WTC11 (cell line): Measurements from ENCODE around the gene DLG5. TPM values are rescaled to one million over a fixed set of nuclear protein-coding genes. Genes with fewer than 3 reads are reported as not detected.

Source experiments
- ATAC-seq: fragments of 200-7000 bp; cut with Tn5 transposase; 2 replicates; pipeline ENCODE4 v1.10.0; 2021; ENCODE audit warnings: mild to moderate bottlenecking, moderate library complexity
- CTCF ChIA-PET: fragments of 300-600 bp; sonication (Branson Sonifier 250); formaldehyde crosslinking; loops from one replicate; lab custom pipeline; 2021; ENCODE audit warnings: antibody characterized with exemption; lab: Charles Lee
- POLR2A ChIA-PET: fragments of 350-600 bp; sonication (Branson Sonifier 250); formaldehyde crosslinking; loops from one replicate; lab custom pipeline; 2021; ENCODE audit warnings: antibody characterized with exemption; lab: Charles Lee
- DNase-seq: peaks from one replicate; pipeline ENCODE4 v3.0.0; 2021; ENCODE audit warnings: low spot score
- H3K27ac Mint-ChIP-seq: 2 replicates; pipeline ENCODE4 v1.8.0; 2021; ENCODE audit warnings: mixed read lengths
- H3K27me3 Mint-ChIP-seq: 2 replicates; pipeline ENCODE4 v1.8.0; 2021; ENCODE audit warnings: low read depth, mild to moderate bottlenecking, moderate library complexity, mixed read lengths
- H3K36me3 Mint-ChIP-seq: 2 replicates; pipeline ENCODE4 v1.8.0; 2021; ENCODE audit warnings: mixed read lengths
- H3K4me1 Mint-ChIP-seq: 2 replicates; pipeline ENCODE4 v1.8.0; 2022; ENCODE audit warnings: mixed read lengths
- H3K4me3 Mint-ChIP-seq: 2 replicates; pipeline ENCODE4 v1.8.0; 2021; ENCODE audit warnings: mild to moderate bottlenecking, moderate library complexity, mixed read lengths
- H3K9me3 Mint-ChIP-seq: 2 replicates; pipeline ENCODE4 v1.8.0; 2021; ENCODE audit warnings: mixed read lengths
- ESRRA ChIP-seq: sonication (generic); formaldehyde crosslinking; IDR thresholded peaks from 2 replicates; pipeline ENCODE4 v1.8.1; 2022; ENCODE audit warnings: mild to moderate bottlenecking, missing genetic modification reagents, borderline replicate concordance
- GABPB1 ChIP-seq: sonication (generic); formaldehyde crosslinking; IDR thresholded peaks from 2 replicates; pipeline ENCODE4 v1.8.1; 2023; ENCODE audit warnings: mild to moderate bottlenecking, missing genetic modification reagents
- GTF2I ChIP-seq: fragments of 250-450 bp; sonication (Bioruptor Pico); conservative IDR thresholded peaks from 2 replicates; pipeline ENCODE4 v1.4.0; 2021; ENCODE audit warnings: mild to moderate bottlenecking
- NR1H2 ChIP-seq: sonication (generic); formaldehyde crosslinking; IDR thresholded peaks from 2 replicates; pipeline ENCODE4 v1.9.0; 2021; ENCODE audit warnings: mild to moderate bottlenecking, moderate library complexity, missing genetic modification reagents
- PRRX2 ChIP-seq: fragments of 250-450 bp; sonication (Bioruptor Pico); IDR thresholded peaks from 2 replicates; pipeline ENCODE4 v1.8.0; 2021; ENCODE audit warnings: mild to moderate bottlenecking
- ZBTB21 ChIP-seq: sonication (generic); formaldehyde crosslinking; IDR thresholded peaks from 2 replicates; pipeline ENCODE4 v1.8.1; 2023; ENCODE audit warnings: mild to moderate bottlenecking, missing genetic modification reagents, borderline replicate concordance
- ZNF121 ChIP-seq: sonication (generic); formaldehyde crosslinking; IDR thresholded peaks from 2 replicates; pipeline ENCODE4 v1.8.0; 2023; ENCODE audit warnings: missing genetic modification reagents
- ZNF317 ChIP-seq: sonication (generic); formaldehyde crosslinking; IDR thresholded peaks from 2 replicates; pipeline ENCODE4 v1.8.1; 2023; ENCODE audit warnings: low read depth, mild to moderate bottlenecking, moderate library complexity, missing genetic modification reagents, borderline replicate concordance
- total RNA-seq: library from RNA; stranded (reverse); gene quantifications from 3 replicates; pipeline ENCODE4 v1.2.3, GENCODE V29; 2021
- TF ChIP-seq, protein P1 (sequence below): fragments of 200-600 bp; IDR thresholded peaks from 2 replicates; pipeline ENCODE4 v1.8.0; 2022; ENCODE audit warnings: antibody characterized with exemption
- TF ChIP-seq, protein P2 (sequence below): sonication (generic); formaldehyde crosslinking; IDR thresholded peaks from 2 replicates; pipeline ENCODE4 v1.8.1; 2022; ENCODE audit warnings: mild to moderate bottlenecking, moderate library complexity, missing genetic modification reagents
- TF ChIP-seq, protein P3 (sequence below): sonication (generic); formaldehyde crosslinking; IDR thresholded peaks from 2 replicates; pipeline ENCODE4 v1.8.0; 2022; ENCODE audit warnings: mild to moderate bottlenecking, missing genetic modification reagents
- TF ChIP-seq, protein P4 (sequence below): sonication (generic); formaldehyde crosslinking; IDR thresholded peaks from 2 replicates; pipeline ENCODE4 v1.8.0; 2023; ENCODE audit warnings: missing genetic modification reagents

The DLG5 gene
- total RNA-seq, 1 experiment from 2014 or later: 65.5 TPM

DNA sequence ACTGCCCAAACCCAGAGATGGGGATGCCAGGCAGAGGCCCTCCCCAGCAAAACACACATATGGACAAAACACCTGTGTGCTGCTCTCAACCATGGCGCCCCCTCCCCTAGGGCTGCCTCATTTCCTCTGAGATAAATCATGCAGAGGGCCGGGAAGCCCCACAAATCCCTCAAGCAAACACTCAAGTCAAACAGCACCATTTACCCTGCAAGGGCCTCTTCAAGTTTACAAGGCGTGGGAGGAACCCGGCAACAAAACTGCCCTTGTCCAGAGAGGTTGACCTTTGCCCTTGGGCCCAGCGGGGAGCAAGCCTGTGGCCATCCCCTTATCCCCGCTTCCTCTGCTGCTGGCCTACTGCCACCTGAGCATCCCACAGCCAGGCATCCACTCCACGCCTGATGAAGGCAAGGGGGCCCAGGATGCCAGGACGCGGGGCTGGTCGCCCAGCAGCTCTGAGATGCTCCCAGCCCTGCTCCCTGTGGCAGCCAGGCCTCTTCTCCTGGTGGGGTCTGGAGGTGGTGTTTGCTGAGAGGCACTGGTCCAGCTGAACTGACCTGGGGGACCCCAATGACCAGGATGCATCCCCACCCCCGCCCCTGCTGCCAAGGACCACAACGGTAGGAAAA is 77.4 kb downstream of the DLG5 start:
- ChIA-PET POLR2A (no interaction called here), CTCF (interaction anchor here (0.8 to 3.7 kb wide), 2 partner anchors 40 to 125 kb away, joined by 4 to 28 read pairs; no protein-coding TSS in a partner anchor)
- peak; percentile 32 for DNase-seq

DNA sequence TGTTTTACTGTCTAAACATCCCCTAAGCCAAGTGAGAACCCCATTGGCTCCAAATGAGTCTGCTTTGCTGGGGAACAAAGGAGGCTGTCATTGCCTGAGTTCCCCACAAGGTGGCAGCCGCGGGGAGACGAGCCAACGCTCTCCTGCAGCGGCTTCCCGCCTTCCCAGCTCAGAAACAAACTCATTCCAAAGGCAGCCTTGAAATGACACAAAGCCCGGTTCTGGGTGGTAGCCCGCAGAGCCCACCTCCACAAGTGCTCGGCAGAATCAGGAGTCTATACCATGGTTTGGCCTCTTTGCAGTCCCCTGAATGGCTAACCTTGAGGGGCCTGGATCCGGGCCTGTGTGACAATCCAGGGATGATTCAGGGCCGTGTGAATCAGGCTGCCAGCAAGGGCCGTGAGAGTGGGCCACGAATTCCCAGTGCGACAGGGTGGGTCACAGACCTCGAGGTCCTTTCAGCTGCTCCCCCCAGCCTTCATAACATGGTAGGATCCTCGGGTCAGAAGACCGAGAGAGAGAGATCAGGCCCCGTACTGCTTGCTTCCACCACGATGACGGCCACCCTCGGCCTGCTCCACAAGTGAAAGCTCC is 79.7 kb downstream of the DLG5 start:
- ChIA-PET POLR2A (interaction anchor here (1.3 kb wide), 1 partner anchor 127 kb away, joined by 3 read pairs; no protein-coding TSS in a partner anchor), CTCF (interaction anchor here (0.6 to 1.9 kb wide), 37 partner anchors 9 to 201 kb away, joined by 3 to 95 read pairs (median 6); partner anchors contain the start of genes DLG5 and POLR3A)
- Mint-ChIP-seq H3K27ac (peak overlapping the region; percentile 84), H3K4me3 (no peak overlapping the region), H3K4me1 (peaks cover 62% of the 10 kb centered on the region), H3K9me3 (no peaks in the 10 kb centered on the region), H3K27me3 (no peaks in the 10 kb centered on the region), H3K36me3 (peaks cover 33% of the 10 kb centered on the region)
- ATAC-seq (peak; percentile 60), DNase-seq (peak; percentile 86)
- TF ChIP-seq GTF2I (CRISPR knock-in tag) (no peak), PRRX2 (CRISPR knock-in tag) (no peak), ESRRA (CRISPR knock-in tag) (no peak)
- TF ChIP-seq, protein P1, sequence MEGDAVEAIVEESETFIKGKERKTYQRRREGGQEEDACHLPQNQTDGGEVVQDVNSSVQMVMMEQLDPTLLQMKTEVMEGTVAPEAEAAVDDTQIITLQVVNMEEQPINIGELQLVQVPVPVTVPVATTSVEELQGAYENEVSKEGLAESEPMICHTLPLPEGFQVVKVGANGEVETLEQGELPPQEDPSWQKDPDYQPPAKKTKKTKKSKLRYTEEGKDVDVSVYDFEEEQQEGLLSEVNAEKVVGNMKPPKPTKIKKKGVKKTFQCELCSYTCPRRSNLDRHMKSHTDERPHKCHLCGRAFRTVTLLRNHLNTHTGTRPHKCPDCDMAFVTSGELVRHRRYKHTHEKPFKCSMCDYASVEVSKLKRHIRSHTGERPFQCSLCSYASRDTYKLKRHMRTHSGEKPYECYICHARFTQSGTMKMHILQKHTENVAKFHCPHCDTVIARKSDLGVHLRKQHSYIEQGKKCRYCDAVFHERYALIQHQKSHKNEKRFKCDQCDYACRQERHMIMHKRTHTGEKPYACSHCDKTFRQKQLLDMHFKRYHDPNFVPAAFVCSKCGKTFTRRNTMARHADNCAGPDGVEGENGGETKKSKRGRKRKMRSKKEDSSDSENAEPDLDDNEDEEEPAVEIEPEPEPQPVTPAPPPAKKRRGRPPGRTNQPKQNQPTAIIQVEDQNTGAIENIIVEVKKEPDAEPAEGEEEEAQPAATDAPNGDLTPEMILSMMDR: peak; percentile 96
- TF ChIP-seq, protein P2, sequence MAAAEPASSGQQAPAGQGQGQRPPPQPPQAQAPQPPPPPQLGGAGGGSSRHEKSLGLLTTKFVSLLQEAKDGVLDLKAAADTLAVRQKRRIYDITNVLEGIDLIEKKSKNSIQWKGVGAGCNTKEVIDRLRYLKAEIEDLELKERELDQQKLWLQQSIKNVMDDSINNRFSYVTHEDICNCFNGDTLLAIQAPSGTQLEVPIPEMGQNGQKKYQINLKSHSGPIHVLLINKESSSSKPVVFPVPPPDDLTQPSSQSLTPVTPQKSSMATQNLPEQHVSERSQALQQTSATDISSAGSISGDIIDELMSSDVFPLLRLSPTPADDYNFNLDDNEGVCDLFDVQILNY (CRISPR knock-in tag): peak; percentile 25; the same call in 1 of the 2 replicates
- TF ChIP-seq, protein P3, sequence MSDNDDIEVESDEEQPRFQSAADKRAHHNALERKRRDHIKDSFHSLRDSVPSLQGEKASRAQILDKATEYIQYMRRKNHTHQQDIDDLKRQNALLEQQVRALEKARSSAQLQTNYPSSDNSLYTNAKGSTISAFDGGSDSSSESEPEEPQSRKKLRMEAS (CRISPR knock-in tag): 0 out of 2 replicates have a peak, but pooled peaks have one; percentile 25

More for the DNA sequence above, 77.4 kb downstream of the DLG5 start:
- Mint-ChIP-seq H3K4me3 (no peak overlapping the region), H3K9me3 (no peaks in the 10 kb centered on the region), H3K4me1 (peaks cover 64% of the 10 kb centered on the region), H3K27me3 (no peaks in the 10 kb centered on the region), H3K36me3 (peaks cover 34% of the 10 kb centered on the region), H3K27ac (peak overlapping the region; percentile 53; the same call in 1 of the 2 replicates)
- peak; percentile 5; the same call in 1 of the 2 replicates for ATAC-seq
- TF ChIP-seq GABPB1 (CRISPR knock-in tag) (peak; percentile 55), ZNF317 (CRISPR knock-in tag) (no peak)

DNA sequence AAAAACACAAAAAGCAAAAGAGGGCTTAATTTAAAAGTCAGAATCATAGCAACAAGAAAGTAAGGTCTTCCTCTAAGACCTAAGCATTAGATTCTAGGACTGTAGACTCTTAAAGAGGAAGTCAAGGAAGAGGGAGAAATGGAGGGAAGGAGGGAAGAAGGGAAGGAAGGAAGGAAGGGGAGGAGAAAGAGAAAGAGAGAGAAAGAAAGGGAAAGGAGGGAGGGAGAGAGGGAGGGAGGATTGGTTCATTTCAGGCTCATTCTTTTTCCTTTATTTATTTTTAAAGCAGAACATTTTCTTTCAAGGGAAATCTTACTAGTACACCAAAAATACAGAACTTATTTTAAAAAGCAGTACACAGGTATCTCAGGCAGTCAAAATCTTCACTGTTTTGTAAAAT is 81.1 kb downstream of the DLG5 start:
- Mint-ChIP-seq H3K27ac (peak overlapping the region; percentile 85), H3K36me3 (peaks cover 39% of the 10 kb centered on the region)
- CTCF ChIA-PET: interaction anchor here (1.0 to 1.7 kb wide), 3 partner anchors 37 to 129 kb away, joined by 3 to 18 read pairs (median 9); no protein-coding TSS in a partner anchor
- TF ChIP-seq, protein P4, sequence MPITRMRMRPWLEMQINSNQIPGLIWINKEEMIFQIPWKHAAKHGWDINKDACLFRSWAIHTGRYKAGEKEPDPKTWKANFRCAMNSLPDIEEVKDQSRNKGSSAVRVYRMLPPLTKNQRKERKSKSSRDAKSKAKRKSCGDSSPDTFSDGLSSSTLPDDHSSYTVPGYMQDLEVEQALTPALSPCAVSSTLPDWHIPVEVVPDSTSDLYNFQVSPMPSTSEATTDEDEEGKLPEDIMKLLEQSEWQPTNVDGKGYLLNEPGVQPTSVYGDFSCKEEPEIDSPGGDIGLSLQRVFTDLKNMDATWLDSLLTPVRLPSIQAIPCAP (CRISPR knock-in tag): no peak
- TF ChIP-seq, protein P1: no peak
- TF ChIP-seq ZNF121 (no peak), ZBTB21 (no peak), NR1H2 (CRISPR knock-in tag) (no peak)
- TF ChIP-seq, protein P2 (CRISPR knock-in tag): no peak
- TF ChIP-seq, all 79 proteins: peak for 0
- H3K27me3 Mint-ChIP-seq: no peaks in the 10 kb centered on the region
- ATAC-seq (no peak), DNase-seq (no peak)
- no peaks in the 10 kb centered on the region for H3K9me3 Mint-ChIP-seq
- POLR2A ChIA-PET: no interaction called here
- peaks cover 48% of the 10 kb centered on the region for H3K4me1 Mint-ChIP-seq
- H3K4me3 Mint-ChIP-seq: no peak overlapping the region
